H1 (cell line): ENCODE measurements around the gene FAAP100.

ENCODE experiments used
- BACH1 ChIP-seq: IDR thresholded peaks from 2 replicates; pipeline ENCODE4 v1.6.1; 2012; ENCODE audit warnings: low read length, improper control_type of control experiment
- CHD2 ChIP-seq: IDR thresholded peaks from 2 replicates; pipeline ENCODE4 v1.6.1; 2012; ENCODE audit warnings: low read length, improper control_type of control experiment
- EP300 ChIP-seq, 2 experiments: IDR thresholded peaks; 1 replicate in 1 of 2; 2 replicates in 1 of 2; pipeline ENCODE4 v1.6.1; 2011 to 2012; ENCODE audit warnings: low read depth in 2 of 2, low read length in 2 of 2, mild to moderate bottlenecking in 2 of 2, borderline replicate concordance in 1 of 2, inconsistent platforms in 1 of 2, moderate library complexity in 1 of 2
- GTF2F1 ChIP-seq: IDR thresholded peaks from 2 replicates; pipeline ENCODE4 v1.6.1; 2012; ENCODE audit warnings: low read depth, low read length, improper control_type of control experiment, borderline replicate concordance
- JUND ChIP-seq: IDR thresholded peaks from 2 replicates; pipeline ENCODE4 v1.6.1; 2011; ENCODE audit warnings: mild to moderate bottlenecking, improper control_type of control experiment, low read length
- POLR2A ChIP-seq, 2 experiments: IDR thresholded peaks; 1 replicate in 1 of 2; 2 replicates in 1 of 2; pipeline ENCODE4 v1.6.1; 2011; ENCODE audit warnings: low read depth in 2 of 2, low read length in 2 of 2, mild to moderate bottlenecking in 2 of 2; ENCODE audit errors: control extremely low read depth in 1 of 2
- RFX5 ChIP-seq: IDR thresholded peaks from 2 replicates; pipeline ENCODE4 v1.6.1; 2011; ENCODE audit warnings: low read depth, low read length, improper control_type of control experiment, borderline replicate concordance
- SIN3A ChIP-seq, 2 experiments: IDR thresholded peaks in 1 of 2; conservative IDR thresholded peaks in 1 of 2; 2 replicates each; pipeline ENCODE4 v1.6.1; 2011 to 2012; ENCODE audit warnings: low read length in 2 of 2, improper control_type of control experiment in 1 of 2, low read depth in 1 of 2, mild to moderate bottlenecking in 1 of 2
- SRF ChIP-seq: IDR thresholded peaks from 2 replicates; pipeline ENCODE4 v1.6.1; 2011; ENCODE audit warnings: mild to moderate bottlenecking, low read depth, low read length, moderate library complexity
- SUZ12 ChIP-seq: fragments of 200-600 bp; sonication (generic); IDR thresholded peaks from 2 replicates; pipeline ENCODE4 v1.6.1; 2012; ENCODE audit warnings: mild to moderate bottlenecking, inconsistent platforms, low read length, moderate library complexity, mixed read lengths
- TF ChIP-seq, protein P1 (sequence below), 3 experiments: IDR thresholded peaks; 1 replicate in 2 of 3; 2 replicates in 1 of 3; pipeline versions ENCODE4 v1.5.1 to v1.6.1; 2011; ENCODE audit warnings: low read length in 3 of 3, mild to moderate bottlenecking in 3 of 3, inconsistent platforms in 2 of 3, low read depth in 1 of 3, moderate library complexity in 1 of 3; ENCODE audit not compliant: insufficient read depth in 1 of 3; ENCODE audit errors: control extremely low read depth in 1 of 3

GRCh38 chr17:81526662-81527571 lies 25.2 kb downstream of the FAAP100 start:
- TF ChIP-seq EP300 (IDR thresholded peaks at IDR 0.05; ENCODE audit: borderline replicate concordance in 1 of 2, low read depth in 2 of 2, low read length in 2 of 2) (no peak), SRF (no peak), JUND (no peak), BACH1 (no peak), SIN3A (conservative IDR thresholded peaks at IDR 0.05 in 1 of 2, IDR thresholded peaks at IDR 0.05 in 1 of 2; ENCODE audit: low read depth in 1 of 2, low read length in 2 of 2) (no peak), POLR2A (IDR thresholded peaks at IDR 0.05; ENCODE audit: control extremely low read depth in 1 of 2, low read depth in 2 of 2, low read length in 2 of 2) (no peak), GTF2F1 (no peak), SUZ12 (no peak), RFX5 (no peak), CHD2 (no peak)
- TF ChIP-seq, protein P1, sequence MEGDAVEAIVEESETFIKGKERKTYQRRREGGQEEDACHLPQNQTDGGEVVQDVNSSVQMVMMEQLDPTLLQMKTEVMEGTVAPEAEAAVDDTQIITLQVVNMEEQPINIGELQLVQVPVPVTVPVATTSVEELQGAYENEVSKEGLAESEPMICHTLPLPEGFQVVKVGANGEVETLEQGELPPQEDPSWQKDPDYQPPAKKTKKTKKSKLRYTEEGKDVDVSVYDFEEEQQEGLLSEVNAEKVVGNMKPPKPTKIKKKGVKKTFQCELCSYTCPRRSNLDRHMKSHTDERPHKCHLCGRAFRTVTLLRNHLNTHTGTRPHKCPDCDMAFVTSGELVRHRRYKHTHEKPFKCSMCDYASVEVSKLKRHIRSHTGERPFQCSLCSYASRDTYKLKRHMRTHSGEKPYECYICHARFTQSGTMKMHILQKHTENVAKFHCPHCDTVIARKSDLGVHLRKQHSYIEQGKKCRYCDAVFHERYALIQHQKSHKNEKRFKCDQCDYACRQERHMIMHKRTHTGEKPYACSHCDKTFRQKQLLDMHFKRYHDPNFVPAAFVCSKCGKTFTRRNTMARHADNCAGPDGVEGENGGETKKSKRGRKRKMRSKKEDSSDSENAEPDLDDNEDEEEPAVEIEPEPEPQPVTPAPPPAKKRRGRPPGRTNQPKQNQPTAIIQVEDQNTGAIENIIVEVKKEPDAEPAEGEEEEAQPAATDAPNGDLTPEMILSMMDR (IDR thresholded peaks at IDR 0.05; ENCODE audit: control extremely low read depth in 1 of 3, insufficient read depth in 1 of 3, low read depth in 1 of 3, low read length in 3 of 3) = no peak
